Activated T-cell treated with anti-CD3 and anti-CD28 coated beads for 1 hour (primary cell): ENCODE data around the gene ATG7.
A peak's percentile ranks its signal among the peaks of the same experiment; 100 is the strongest.

Source experiments
- DNase-seq: peaks from one replicate; pipeline ENCODE4 v3.0.0-alpha.2; 2020; ENCODE audit warnings: low read depth

ATG7 gene

GRCh38 chr3:11271986-11272904 is at the start of gene ATG7:
Gene ATG7 (plus strand): TSS chr3:11272397. CDS start chr3:11298696, 26,299 bp downstream.
- DNase-seq: peak; percentile 97

- DNase-seq: no peak
Observed at GRCh38 chr3:11224010-11224409, 48.2 kb upstream of the ATG7 start.

- DNase-seq: no peak
Observed at GRCh38 chr3:11224870-11225229, 47.3 kb upstream of the ATG7 start.

- no peak for DNase-seq
Observed at GRCh38 chr3:11226042-11226370, 46.2 kb upstream of the ATG7 start.

- no peak for DNase-seq
Observed at GRCh38 chr3:11228041-11228440, 44.2 kb upstream of the ATG7 start.

GRCh38 chr3:11230125-11230524 is 42.1 kb upstream of the ATG7 start:
- DNase-seq: no peak

GRCh38 chr3:11230832-11231231 is 41.4 kb upstream of the ATG7 start:
- DNase-seq: no peak

GRCh38 chr3:11235385-11235784 is 36.8 kb upstream of the ATG7 start:
- no peak for DNase-seq

- DNase-seq: peak; percentile 79
Observed at GRCh38 chr3:11236588-11237461, 35.4 kb upstream of the ATG7 start.

- DNase-seq: no peak
Observed at GRCh38 chr3:11238060-11238459, 34.1 kb upstream of the ATG7 start.

GRCh38 chr3:11238880-11239279 is 33.3 kb upstream of the ATG7 start:
- DNase-seq: no peak

GRCh38 chr3:11239796-11240195 is 32.4 kb upstream of the ATG7 start:
- DNase-seq: no peak

- DNase-seq: no peak
Observed at GRCh38 chr3:11240496-11240895, 31.7 kb upstream of the ATG7 start.

- no peak for DNase-seq
Observed at GRCh38 chr3:11244121-11244677, 28.0 kb upstream of the ATG7 start.

- no peak for DNase-seq
Observed at GRCh38 chr3:11245276-11245675, 26.9 kb upstream of the ATG7 start.

GRCh38 chr3:11245827-11246662 is 26.2 kb upstream of the ATG7 start:
- no peak for DNase-seq

- no peak for DNase-seq
Observed at GRCh38 chr3:11246663-11246970, 25.6 kb upstream of the ATG7 start.

GRCh38 chr3:11247362-11247761 is 24.8 kb upstream of the ATG7 start:
- no peak for DNase-seq

GRCh38 chr3:11248596-11248995 is 23.6 kb upstream of the ATG7 start:
- DNase-seq: no peak

GRCh38 chr3:11250902-11251806 is 21.0 kb upstream of the ATG7 start:
- DNase-seq: no peak

- DNase-seq: no peak
Observed at GRCh38 chr3:11251807-11252176, 20.4 kb upstream of the ATG7 start.
